GM18511 (cell line): Measurements from ENCODE around the gene EEF2K.

Experiments
- ATAC-seq: cut with Tn5 transposase; IDR thresholded peaks from one replicate; pipeline ENCODE4 v1.9.1; 2021; ENCODE audit warnings: mild to moderate bottlenecking, moderate library complexity; ENCODE audit not compliant: unreplicated experiment

The EEF2K gene

GRCh38 chr16:22328081-22328725, 122.1 kb downstream of the EEF2K start:
- no peak for ATAC-seq

GRCh38 chr16:22329199-22329695, 123.2 kb downstream of the EEF2K start:
- no peak for ATAC-seq

- no peak for ATAC-seq
Measured at GRCh38 chr16:22330326-22330725, 124.2 kb downstream of the EEF2K start.

- no peak for ATAC-seq
Measured at GRCh38 chr16:22333457-22333994, 127.4 kb downstream of the EEF2K start.

GRCh38 chr16:22335668-22336246, 129.7 kb downstream of the EEF2K start:
- no peak for ATAC-seq

DNA sequence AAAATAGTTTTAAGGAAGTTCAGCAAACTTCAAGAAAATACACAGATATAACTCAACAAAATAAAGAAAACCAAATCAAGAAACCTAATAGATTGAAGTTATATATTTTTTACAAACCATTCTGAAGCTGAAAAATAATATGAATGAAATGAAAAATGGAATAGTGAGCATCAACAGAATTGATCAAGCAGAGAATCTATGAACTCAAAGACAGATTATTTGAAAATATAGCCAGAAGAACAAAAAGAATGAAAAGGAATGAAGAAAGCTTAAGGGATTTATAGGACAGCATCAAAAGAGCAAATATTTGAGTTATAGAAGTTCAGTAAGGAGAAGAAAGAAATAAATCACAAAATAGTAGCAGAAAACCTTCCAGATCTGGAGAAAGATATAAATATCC, 130.5 kb downstream of the EEF2K start:
- no peak for ATAC-seq

DNA sequence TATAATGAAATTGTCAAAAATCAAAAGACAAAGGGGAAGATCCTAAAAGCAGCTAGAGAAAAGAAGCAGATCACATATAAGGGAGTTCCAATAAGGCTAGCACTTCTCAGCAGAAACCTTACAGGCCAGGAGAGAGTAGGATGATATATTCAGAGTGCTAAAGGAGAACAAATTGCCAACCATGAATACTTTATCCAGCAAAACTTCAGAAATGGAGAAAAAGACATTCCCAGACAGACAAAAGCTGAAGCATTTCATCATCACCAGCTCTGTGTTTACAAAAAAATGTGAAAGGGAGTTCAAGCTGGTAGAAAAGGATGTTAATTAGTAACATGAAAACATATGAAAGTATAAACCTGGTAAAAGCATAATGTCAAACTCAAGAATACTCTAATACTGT, 131.0 kb downstream of the EEF2K start:
- no peak for ATAC-seq

GRCh38 chr16:22337849-22338635, 132.0 kb downstream of the EEF2K start:
- no peak for ATAC-seq
